Osteocyte (in vitro differentiated cells): ENCODE results near the gene ITPR1. TPM values are rescaled to one million over a fixed set of nuclear protein-coding genes. Genes with fewer than 3 reads are reported as not detected.

Experiments used
- DNase-seq: peaks from one replicate; pipeline ENCODE4 v3.0.0; 2021; ENCODE audit warnings: mixed read lengths; ENCODE audit not compliant: unreplicated experiment; ENCODE audit errors: extremely low spot score
- H3K27ac Mint-ChIP-seq: one replicate; pipeline ENCODE4 v1.8.0; 2021; ENCODE audit warnings: mild to moderate bottlenecking, mixed read lengths; ENCODE audit not compliant: unreplicated experiment
- H3K27me3 Mint-ChIP-seq: one replicate; pipeline ENCODE4 v1.8.0; 2021; ENCODE audit warnings: mixed read lengths; ENCODE audit not compliant: unreplicated experiment
- H3K36me3 Mint-ChIP-seq: one replicate; pipeline ENCODE4 v1.8.0; 2021; ENCODE audit warnings: mixed read lengths; ENCODE audit not compliant: unreplicated experiment
- H3K4me1 Mint-ChIP-seq: one replicate; pipeline ENCODE4 v1.8.0; 2021; ENCODE audit warnings: mixed read lengths; ENCODE audit not compliant: unreplicated experiment
- H3K4me3 Mint-ChIP-seq: one replicate; pipeline ENCODE4 v1.8.0; 2021; ENCODE audit warnings: mild to moderate bottlenecking, moderate library complexity, mixed read lengths; ENCODE audit not compliant: unreplicated experiment
- H3K9me3 Mint-ChIP-seq: one replicate; pipeline ENCODE4 v1.8.0; 2021; ENCODE audit warnings: mixed read lengths; ENCODE audit not compliant: unreplicated experiment
- total RNA-seq: library from RNA; stranded (reverse); gene quantifications from 2 replicates; pipeline ENCODE4 v1.2.1, GENCODE V29; 2021
- TF ChIP-seq, protein P1 (sequence below): fragments of 200-600 bp; sonication (generic); IDR thresholded peaks from 2 replicates; pipeline ENCODE4 v1.5.0; 2021; ENCODE audit warnings: antibody characterized with exemption, mild to moderate bottlenecking, moderate library complexity

Gene ITPR1
- total RNA-seq, 1 donor from 2014 or later: 34.3 TPM

DNA sequence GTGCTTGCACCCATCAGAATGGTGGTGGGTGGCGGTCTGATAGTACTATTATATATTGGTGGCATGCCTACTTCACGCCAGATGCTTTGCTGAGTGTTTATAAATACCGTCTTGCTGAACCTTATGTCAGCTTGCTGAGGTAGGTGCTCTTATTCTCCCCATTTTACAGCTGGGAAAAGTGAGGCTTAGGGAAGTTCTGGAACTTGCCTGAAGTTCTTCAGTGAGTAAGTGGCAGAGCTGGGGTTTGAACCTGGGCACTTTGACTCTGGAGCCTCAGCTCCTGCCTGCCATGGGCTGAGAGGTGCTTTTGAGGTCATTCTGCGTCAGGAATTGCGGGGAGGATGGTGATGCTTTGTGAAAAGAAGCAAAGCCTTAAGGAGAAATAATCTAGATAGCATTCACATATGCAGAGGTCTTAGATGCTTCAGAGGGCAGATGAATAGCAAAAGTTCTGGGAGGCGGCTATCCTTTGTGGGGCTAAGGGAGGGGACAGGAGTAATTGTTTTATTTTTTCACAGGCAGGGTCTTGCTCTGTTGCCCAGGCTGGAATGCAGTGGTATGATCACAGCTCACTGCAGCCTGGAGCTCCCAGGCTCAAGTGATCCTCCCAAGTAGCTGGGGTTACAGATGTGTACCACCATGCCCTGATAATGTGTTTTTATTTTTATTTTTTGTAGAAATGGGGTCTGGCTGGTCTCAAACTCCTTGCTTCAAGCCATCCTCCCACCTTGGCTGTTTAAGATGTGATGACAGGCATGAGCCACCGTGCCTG lies 18.5 kb downstream of the ITPR1 start:
- H3K27ac Mint-ChIP-seq: no peak overlapping the region
- no peaks in the 10 kb centered on the region for H3K36me3 Mint-ChIP-seq
- H3K4me3 Mint-ChIP-seq: no peak overlapping the region
- TF ChIP-seq, protein P1, sequence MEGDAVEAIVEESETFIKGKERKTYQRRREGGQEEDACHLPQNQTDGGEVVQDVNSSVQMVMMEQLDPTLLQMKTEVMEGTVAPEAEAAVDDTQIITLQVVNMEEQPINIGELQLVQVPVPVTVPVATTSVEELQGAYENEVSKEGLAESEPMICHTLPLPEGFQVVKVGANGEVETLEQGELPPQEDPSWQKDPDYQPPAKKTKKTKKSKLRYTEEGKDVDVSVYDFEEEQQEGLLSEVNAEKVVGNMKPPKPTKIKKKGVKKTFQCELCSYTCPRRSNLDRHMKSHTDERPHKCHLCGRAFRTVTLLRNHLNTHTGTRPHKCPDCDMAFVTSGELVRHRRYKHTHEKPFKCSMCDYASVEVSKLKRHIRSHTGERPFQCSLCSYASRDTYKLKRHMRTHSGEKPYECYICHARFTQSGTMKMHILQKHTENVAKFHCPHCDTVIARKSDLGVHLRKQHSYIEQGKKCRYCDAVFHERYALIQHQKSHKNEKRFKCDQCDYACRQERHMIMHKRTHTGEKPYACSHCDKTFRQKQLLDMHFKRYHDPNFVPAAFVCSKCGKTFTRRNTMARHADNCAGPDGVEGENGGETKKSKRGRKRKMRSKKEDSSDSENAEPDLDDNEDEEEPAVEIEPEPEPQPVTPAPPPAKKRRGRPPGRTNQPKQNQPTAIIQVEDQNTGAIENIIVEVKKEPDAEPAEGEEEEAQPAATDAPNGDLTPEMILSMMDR: no peak
- H3K27me3 Mint-ChIP-seq: no peaks in the 10 kb centered on the region
- no peak for DNase-seq
- H3K4me1 Mint-ChIP-seq: peaks cover 8% of the 10 kb centered on the region
- H3K9me3 Mint-ChIP-seq: no peaks in the 10 kb centered on the region

DNA sequence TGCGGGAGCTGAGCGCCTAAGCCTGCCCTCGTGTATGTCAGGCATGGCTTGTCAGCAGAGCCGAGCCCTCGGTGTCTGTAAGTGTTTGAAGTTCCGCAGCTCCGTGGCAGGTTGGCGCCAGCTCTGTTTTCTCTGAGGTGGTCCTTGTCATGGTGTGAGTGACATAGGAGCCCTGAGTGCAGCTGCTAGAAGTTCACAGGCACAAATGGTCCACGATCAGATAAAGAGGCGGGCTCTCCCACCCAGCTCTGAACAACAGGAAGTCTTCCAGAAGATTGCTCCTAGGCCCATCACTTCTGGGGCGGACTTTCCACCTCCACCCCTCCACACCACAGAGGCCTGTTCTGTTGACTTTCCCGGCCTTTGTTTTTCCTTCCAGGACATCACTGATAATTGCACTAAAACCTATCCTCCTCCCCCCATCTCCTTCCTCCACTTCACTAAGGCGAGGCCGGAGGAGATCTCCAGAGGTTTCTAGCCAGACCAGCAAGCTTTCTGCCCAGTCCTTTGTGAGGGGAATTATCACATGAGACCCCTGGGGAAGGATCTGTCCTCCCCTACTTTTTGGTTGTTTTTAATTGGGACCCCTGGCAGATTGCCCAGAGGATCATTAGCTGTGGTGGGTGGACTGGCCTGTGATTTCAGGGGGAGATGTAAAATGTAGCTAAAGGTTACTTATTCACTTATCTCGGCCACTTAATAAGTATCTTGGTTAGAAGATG lies 19.9 kb downstream of the ITPR1 start:
- TF ChIP-seq, protein P1: no peak
- Mint-ChIP-seq H3K4me3 (no peak overlapping the region), H3K27ac (no peak overlapping the region)

DNA sequence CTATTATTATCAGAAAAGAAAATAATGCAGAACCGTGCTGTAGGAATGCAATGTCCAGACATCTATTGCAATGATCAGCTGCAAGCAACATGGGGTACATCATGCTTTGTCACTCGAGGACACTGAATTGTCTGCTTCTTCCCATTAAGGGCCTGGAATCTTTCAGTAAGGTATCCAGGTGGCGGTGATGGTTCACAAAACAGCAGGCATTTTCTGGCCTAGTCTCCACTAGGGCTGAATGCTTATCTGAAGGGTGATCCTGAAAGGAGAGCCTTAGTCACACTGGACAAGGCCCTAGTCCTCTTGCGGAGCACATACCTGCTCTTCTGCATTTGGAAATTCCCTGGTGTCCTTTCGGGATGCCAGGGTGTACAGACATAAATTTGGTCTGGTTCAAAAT lies 21.2 kb downstream of the ITPR1 start:
- DNase-seq: no peak
- Mint-ChIP-seq H3K36me3 (peaks cover 3% of the 10 kb centered on the region), H3K27ac (no peak overlapping the region), H3K4me1 (no peaks in the 10 kb centered on the region), H3K4me3 (no peak overlapping the region), H3K27me3 (no peaks in the 10 kb centered on the region), H3K9me3 (no peaks in the 10 kb centered on the region)
- TF ChIP-seq, protein P1: no peak

More for the DNA sequence above, 19.9 kb downstream of the ITPR1 start:
- Mint-ChIP-seq H3K9me3 (no peaks in the 10 kb centered on the region), H3K4me1 (no peaks in the 10 kb centered on the region), H3K36me3 (peaks cover 3% of the 10 kb centered on the region), H3K27me3 (no peaks in the 10 kb centered on the region)
- no peak for DNase-seq

DNA sequence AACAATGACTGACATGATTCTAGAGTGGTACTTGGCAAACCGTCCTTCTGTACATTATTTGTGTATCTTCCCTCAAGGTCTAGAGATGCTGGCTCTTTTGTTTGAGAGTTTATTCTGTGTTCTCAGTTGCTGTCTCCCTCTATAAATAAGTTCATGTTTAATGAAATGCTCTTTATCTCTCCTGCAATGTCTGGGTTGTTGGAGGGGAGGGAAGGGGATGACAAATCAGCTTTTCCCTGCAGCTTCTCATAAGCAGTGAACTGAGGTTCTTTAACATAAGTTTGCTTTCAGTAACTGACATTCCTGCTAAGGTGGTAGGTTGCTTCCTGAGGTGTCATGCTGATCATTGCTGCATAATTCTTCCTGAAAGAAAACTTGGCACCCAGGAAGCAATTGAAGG lies 21.8 kb downstream of the ITPR1 start:
- Mint-ChIP-seq H3K9me3 (no peaks in the 10 kb centered on the region), H3K36me3 (peaks cover 3% of the 10 kb centered on the region), H3K4me1 (no peaks in the 10 kb centered on the region), H3K27me3 (no peaks in the 10 kb centered on the region), H3K4me3 (no peak overlapping the region), H3K27ac (no peak overlapping the region)
- TF ChIP-seq, protein P1: no peak
- no peak for DNase-seq

DNA sequence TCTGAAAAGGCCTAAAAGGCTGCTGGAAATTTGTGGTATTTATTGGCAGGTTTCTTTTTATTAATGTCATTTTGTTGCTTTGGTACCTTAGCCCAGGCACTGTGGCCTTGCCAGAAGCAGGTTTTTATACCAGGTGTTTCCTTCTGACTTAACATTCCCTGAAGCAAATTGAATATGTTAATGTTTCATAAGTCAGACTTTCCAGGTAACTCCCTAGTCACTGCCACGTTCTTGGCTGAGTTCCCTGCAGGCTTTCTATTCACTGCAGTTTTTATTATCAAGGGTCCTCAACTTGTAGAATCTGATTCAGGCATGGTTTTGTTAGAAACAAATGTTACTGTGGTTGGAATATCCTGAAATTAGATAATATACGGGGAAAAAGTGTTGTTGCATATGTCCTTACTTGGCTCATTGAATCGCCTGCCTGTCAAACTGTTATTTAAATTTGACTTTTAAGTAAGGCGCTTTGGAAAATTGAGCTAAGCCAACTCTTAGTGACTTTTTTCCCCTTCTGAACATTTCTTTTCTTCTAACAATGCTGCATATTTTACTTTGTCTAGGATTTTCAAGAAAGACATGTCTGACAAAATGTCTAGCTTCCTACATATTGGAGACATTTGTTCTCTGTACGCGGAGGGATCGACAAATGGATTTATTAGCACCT lies 22.9 kb downstream of the ITPR1 start:
- DNase-seq: no peak
- Mint-ChIP-seq H3K36me3 (peaks cover 3% of the 10 kb centered on the region), H3K4me3 (no peak overlapping the region), H3K27me3 (no peaks in the 10 kb centered on the region), H3K27ac (no peak overlapping the region), H3K4me1 (no peaks in the 10 kb centered on the region), H3K9me3 (no peaks in the 10 kb centered on the region)
- TF ChIP-seq, protein P1: no peak
